22Rv1 (cell line): ENCODE results near the gene FOXP1.

Experiments
- CTCF ChIP-seq: fragments of 450-650 bp; IDR thresholded peaks from 2 replicates; pipeline ENCODE4 v1.5.1; 2017; ENCODE audit warnings: mild to moderate bottlenecking
- ZFX ChIP-seq: fragments of 450-650 bp; IDR thresholded peaks from 2 replicates; pipeline ENCODE4 v1.6.1; 2017; ENCODE audit warnings: antibody characterized with exemption, borderline replicate concordance

- no peak for TF ChIP-seq CTCF
- no peak for TF ChIP-seq ZFX
Measured at GRCh38 chr3:71228156-71228866, 355.2 kb downstream of the FOXP1 start.
